LNCAP (cell line): ENCODE data around the gene SAMD7.

Experiments
- TF ChIP-seq, protein P1 (sequence below): fragments of 450-650 bp; IDR thresholded peaks from 2 replicates; pipeline ENCODE4 v1.5.1; 2017; ENCODE audit warnings: mild to moderate bottlenecking

The SAMD7 gene, protein sequence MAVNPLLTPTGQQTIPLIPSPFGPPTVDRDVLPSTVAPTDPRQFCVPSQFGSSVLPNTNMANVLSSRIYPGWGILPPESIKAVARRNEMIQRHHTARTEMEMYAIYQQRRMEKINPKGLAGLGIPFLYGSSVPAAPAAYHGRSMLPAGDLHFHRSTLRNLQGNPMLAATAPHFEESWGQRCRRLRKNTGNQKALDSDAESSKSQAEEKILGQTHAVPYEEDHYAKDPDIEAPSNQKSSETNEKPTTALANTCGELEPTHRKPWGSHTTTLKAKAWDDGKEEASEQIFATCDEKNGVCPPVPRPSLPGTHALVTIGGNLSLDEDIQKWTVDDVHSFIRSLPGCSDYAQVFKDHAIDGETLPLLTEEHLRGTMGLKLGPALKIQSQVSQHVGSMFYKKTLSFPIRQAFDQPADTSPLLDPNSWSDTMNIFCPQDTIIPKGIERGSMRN

DNA sequence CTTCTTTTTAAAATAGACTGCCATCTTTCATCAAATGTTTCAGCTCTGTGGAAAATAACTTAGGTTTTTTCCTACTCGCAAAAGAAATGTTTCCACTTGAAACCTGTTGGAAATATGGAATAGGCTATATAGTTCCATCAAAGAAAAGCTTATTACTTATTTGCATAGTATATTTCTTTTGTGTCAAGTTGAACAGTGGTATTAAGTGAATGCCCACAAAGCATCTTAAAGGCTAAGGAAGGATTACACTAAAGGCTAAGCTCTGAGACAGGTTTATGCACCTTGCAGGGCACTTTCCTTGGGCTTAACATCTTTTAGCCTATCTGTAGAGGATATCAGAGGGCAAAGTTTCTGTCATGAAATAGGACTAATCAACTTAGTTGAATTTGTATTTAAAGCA lies at the start of gene SAMD7:
SAMD7 (plus strand) TSS at position 301 of the 400 bp plus-strand sequence. CDS start 7,927 bp downstream, outside the sequence.
- TF ChIP-seq, protein P1, sequence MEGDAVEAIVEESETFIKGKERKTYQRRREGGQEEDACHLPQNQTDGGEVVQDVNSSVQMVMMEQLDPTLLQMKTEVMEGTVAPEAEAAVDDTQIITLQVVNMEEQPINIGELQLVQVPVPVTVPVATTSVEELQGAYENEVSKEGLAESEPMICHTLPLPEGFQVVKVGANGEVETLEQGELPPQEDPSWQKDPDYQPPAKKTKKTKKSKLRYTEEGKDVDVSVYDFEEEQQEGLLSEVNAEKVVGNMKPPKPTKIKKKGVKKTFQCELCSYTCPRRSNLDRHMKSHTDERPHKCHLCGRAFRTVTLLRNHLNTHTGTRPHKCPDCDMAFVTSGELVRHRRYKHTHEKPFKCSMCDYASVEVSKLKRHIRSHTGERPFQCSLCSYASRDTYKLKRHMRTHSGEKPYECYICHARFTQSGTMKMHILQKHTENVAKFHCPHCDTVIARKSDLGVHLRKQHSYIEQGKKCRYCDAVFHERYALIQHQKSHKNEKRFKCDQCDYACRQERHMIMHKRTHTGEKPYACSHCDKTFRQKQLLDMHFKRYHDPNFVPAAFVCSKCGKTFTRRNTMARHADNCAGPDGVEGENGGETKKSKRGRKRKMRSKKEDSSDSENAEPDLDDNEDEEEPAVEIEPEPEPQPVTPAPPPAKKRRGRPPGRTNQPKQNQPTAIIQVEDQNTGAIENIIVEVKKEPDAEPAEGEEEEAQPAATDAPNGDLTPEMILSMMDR: no peak

DNA sequence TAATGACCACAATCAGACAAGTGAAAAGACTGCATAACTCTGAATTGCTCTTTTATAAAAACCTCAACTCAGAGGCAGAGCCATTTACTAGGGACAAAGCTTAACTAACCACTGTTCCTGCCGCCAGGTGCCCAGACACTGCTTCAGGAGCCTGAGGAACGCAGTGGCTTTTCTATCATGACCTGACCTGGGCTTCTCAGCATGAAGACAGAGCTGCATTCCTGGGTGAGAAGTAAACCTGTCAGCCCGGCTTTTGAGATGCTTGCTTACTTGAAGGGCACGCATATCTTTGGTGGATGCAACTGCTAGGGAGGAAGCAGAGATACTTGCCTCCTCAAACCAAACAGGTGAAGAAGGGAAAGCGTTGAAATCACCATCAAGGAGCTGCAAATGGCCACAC lies 49.5 kb upstream of the SAMD7 start:
- TF ChIP-seq, protein P1: no peak

DNA sequence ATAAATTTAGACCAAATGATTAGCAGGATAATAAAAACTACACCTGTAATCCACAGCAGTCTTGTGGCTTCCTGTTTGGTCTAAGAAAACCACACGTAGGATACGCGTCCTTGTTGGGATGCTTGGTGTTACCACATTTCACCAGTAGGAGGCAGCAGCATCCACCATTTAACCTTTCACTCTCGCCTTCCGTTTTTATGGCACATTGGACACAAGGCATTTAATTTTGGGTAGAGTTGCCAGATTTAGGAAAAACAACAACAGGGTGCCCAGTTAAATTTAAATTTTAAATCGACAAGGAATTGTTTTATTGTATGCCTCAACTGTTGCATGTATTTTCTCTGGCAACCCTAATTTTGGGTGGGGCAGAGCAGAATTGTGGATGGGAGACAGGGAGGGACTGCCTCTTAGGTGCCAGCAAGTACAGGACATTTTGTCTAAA lies 47.9 kb upstream of the SAMD7 start:
- TF ChIP-seq, protein P1: peak; percentile 97

DNA sequence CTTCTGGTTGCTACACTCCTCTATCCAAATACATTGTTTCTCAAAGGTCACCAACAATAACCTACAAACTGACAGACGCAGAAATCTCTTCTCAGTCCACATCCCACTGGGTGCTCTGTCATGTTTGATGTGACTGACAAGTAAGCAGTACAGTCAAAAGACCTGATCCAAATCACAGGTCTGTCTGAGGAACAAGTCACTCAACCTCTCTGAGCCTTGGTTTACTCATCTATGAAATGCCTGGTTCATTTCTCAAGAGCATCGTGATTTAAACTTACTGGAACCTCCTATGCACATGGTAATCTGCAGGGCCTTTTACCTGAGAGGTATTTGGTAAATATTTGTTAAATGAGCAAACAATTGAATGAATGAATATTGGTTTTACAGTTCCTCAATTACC lies 47.1 kb upstream of the SAMD7 start:
- TF ChIP-seq, protein P1: no peak

DNA sequence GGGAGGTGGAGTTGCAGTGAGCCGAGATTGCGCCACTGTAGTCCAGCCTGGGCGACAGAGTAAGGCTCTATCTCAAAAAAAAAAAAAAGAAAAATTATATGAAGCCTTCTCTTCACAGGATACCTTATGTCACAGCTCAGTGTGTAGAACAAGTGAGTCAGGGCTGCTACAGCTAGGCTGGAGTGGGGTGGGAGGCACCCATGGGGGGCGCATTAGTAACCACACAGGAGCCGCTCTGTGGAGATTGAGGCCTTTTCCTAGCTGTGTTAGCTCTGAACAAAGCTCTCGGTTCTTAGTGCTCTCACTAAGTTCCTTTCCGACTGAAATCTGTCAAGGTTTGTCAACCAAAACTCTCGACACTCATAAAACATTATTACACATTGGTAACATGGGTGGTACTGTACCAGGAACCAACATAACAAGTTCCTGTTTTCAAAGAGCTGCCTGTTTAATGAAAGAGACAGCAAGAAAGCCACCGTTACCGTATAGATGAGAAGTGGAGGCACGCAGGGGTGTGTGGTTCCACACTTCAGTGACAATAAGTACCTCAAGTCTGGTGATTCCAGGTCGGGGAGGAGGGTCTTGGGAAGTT lies 46.1 kb upstream of the SAMD7 start:
- TF ChIP-seq, protein P1: no peak

DNA sequence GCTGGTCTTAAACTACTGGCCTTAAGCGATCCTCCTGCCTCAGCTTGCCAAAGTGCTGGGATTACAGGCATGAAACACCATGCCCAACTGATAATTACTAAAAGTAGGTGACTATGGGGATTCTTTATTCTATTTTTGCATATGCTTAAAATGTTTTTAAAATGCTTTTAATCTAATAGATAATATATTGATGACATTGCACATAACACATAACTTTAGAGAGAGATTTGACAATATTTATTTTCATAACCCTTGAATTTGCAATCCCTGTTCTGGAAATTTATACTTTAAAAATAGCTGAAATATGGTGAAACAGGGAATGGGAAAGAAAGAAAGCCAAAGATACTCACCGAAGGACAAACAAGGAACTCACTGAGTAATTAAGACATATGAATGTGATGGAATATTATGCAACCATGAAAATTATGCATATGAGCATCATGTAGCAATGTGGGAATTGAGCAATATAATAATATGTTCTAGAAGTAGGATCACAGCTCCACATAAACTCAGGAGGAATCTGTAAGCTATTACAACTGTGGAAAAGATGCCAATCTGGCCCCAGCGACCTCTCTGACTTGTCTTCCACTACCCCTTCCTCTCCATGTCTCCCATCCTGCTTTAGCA lies 43.7 kb upstream of the SAMD7 start:
- TF ChIP-seq, protein P1: no peak

DNA sequence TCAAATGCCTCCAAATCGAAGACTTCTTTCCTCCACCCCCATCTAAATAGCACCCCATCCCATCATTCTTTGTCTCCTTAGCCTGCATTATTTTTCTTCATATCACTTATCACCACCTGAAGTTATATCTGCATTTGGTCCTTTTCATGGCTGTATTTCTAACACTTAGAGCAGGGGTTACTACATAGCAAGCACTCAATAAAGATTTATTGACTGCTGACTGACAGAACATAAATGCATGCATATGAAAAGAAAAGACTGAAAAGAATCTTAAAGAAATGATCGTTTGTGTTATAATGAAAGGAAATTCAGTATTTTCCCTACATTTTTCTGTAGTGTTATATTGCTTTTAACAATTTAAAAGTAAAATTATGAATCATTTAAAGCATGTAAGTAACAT lies 43.0 kb upstream of the SAMD7 start:
- TF ChIP-seq, protein P1: no peak
